Body of pancreas (tissue), 4 donors: Measurements from ENCODE around the gene TECRL.

Source experiments
- POLR2A ChIP-seq, 3 donors: fragments of 450-650 bp; IDR thresholded peaks; one replicate each; pipeline ENCODE4 v1.6.1; 2016; ENCODE audit warnings: antibody characterized with exemption in 3 of 3, mild to moderate bottlenecking in 2 of 3
- TF ChIP-seq, protein P1 (sequence below), 7 experiments: fragments of 450-650 bp in 4 of 7; fragments of 200-600 bp in 3 of 7; sonication (generic) in 3 of 7; IDR thresholded peaks; one replicate each; pipeline ENCODE4 v1.5.1; 2016 to 2019; ENCODE audit warnings: antibody characterized with exemption in 7 of 7

DNA sequence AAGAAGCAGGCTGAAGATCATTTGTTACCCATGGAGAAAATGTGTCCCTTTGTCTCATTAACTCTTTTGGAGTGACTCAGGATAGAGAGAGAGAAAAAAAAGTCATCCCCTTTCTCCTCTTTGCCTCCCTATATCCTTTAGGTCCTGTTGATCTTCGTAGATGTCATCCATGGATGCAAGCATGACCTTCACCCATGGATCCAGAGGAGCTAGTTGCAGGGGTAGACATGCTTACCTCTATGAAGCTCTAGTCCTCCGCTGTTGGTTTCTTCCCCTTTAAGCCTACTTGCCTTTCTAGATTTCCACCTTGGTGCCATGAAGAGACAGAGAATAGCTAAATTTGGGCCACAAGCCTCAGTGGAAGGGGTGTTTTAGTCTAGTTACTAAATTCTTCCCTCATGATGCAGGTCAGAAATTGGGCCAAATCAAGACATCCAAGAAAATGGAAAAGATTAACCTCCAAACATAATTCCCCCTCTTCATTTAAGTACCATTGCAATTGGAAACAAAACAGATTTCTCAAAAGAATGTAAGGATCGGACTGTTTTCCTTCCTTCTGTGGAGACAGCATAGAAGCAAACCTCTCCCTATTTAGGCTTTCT, 178.4 kb downstream of the TECRL start:
- TF ChIP-seq, protein P1, sequence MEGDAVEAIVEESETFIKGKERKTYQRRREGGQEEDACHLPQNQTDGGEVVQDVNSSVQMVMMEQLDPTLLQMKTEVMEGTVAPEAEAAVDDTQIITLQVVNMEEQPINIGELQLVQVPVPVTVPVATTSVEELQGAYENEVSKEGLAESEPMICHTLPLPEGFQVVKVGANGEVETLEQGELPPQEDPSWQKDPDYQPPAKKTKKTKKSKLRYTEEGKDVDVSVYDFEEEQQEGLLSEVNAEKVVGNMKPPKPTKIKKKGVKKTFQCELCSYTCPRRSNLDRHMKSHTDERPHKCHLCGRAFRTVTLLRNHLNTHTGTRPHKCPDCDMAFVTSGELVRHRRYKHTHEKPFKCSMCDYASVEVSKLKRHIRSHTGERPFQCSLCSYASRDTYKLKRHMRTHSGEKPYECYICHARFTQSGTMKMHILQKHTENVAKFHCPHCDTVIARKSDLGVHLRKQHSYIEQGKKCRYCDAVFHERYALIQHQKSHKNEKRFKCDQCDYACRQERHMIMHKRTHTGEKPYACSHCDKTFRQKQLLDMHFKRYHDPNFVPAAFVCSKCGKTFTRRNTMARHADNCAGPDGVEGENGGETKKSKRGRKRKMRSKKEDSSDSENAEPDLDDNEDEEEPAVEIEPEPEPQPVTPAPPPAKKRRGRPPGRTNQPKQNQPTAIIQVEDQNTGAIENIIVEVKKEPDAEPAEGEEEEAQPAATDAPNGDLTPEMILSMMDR (IDR thresholded peaks at IDR 0.05) = no peak
- no peak for TF ChIP-seq POLR2A (IDR thresholded peaks at IDR 0.05)
